ENCODE data around the gene THAP3. TPM values are rescaled to one million over a fixed set of nuclear protein-coding genes. Genes with fewer than 3 reads are reported as not detected.

THAP3 gene
- total and polyA plus RNA-seq, 7 experiments from 2014 or later: 14.1 to 31.8 (median 20.3) TPM

Other genes starting within 250 kb of the THAP3 start
- 10 to 100 TPM in 1 of 5 experiments, 1 to 10 TPM in 4; 2.5 to 75.6 (median 3.4) TPM for gene ACOT7, start 231.1 kb upstream of the THAP3 start, total RNA-seq
- gene ACOT7, start 231.1 kb upstream of the THAP3 start, polyA plus RNA-seq: 1 to 10 TPM; 4.9 to 6.2 TPM
- under 1 TPM in 1 of 5 experiments, not detected in 4; 0.56 TPM for gene HES2, start 204.9 kb upstream of the THAP3 start, total RNA-seq
- not detected for gene HES2, start 204.9 kb upstream of the THAP3 start, polyA plus RNA-seq
- 1 to 10 TPM in 4 of 5 experiments, under 1 TPM in 1; 0.85 to 2.9 (median 2.3) TPM for gene ESPN, start 200.1 kb upstream of the THAP3 start, total RNA-seq
- gene ESPN, start 200.1 kb upstream of the THAP3 start, polyA plus RNA-seq: under 1 TPM; 0.40 to 0.60 TPM
- 100 to 1,000 TPM; 151 to 352 (median 179) TPM for gene TNFRSF25, start 158.7 kb upstream of the THAP3 start, total RNA-seq
- gene TNFRSF25, start 158.7 kb upstream of the THAP3 start, polyA plus RNA-seq: 10 to 100 TPM; 17.3 to 40.5 TPM
- 10 to 100 TPM in 3 of 5 experiments, 1 to 10 TPM in 2; 2.2 to 15.6 (median 11.7) TPM for gene PLEKHG5, start 133.2 kb upstream of the THAP3 start, total RNA-seq
- gene PLEKHG5, start 133.2 kb upstream of the THAP3 start, polyA plus RNA-seq: 1 to 10 TPM in 1 of 2 donors, not detected in 1; 2.0 TPM
- 10 to 100 TPM; 54.2 to 80.6 (median 73.8) TPM for gene NOL9, start 70.4 kb upstream of the THAP3 start, total RNA-seq
- gene NOL9, start 70.4 kb upstream of the THAP3 start, polyA plus RNA-seq: 10 to 100 TPM; 13.4 to 29.8 TPM
- not detected for gene TAS1R1, start 69.6 kb upstream of the THAP3 start, total RNA-seq
- not detected for gene TAS1R1, start 69.6 kb upstream of the THAP3 start, polyA plus RNA-seq
- gene ZBTB48, start 44.9 kb upstream of the THAP3 start, total RNA-seq: 10 to 100 TPM; 39.1 to 70.4 (median 62.2) TPM
- gene ZBTB48, start 44.9 kb upstream of the THAP3 start, polyA plus RNA-seq: 10 to 100 TPM; 18.5 to 27.9 TPM
- 10 to 100 TPM; 25.2 to 58.1 (median 33.0) TPM for gene KLHL21, start 22.0 kb upstream of the THAP3 start, total RNA-seq
- gene KLHL21, start 22.0 kb upstream of the THAP3 start, polyA plus RNA-seq: 10 to 100 TPM; 17.2 to 31.1 TPM
- 10 to 100 TPM in 3 of 5 experiments, 1 to 10 TPM in 2; 7.7 to 14.3 (median 12.2) TPM for gene PHF13, start 11.1 kb upstream of the THAP3 start, total RNA-seq
- 1 to 10 TPM; 4.4 to 6.3 TPM for gene PHF13, start 11.1 kb upstream of the THAP3 start, polyA plus RNA-seq
- gene DNAJC11, start 76.9 kb downstream of the THAP3 start, total RNA-seq: 10 to 100 TPM; 37.2 to 49.7 (median 44.0) TPM
- 10 to 100 TPM; 19.2 to 22.3 TPM for gene DNAJC11, start 76.9 kb downstream of the THAP3 start, polyA plus RNA-seq
- 10 to 100 TPM; 38.1 to 45.2 (median 42.1) TPM for gene CAMTA1, start 160.6 kb downstream of the THAP3 start, total RNA-seq
- gene CAMTA1, start 160.6 kb downstream of the THAP3 start, polyA plus RNA-seq: 10 to 100 TPM; 46.2 to 68.6 TPM

All from naive thymus-derived CD4-positive, alpha-beta T cell (primary cell).